ENCODE measurements around the gene LAMB4. TPM values are rescaled to one million over a fixed set of nuclear protein-coding genes. Genes with fewer than 3 reads are reported as not detected.
"Not testable (repeated sequence)": the region's sequence is repeated elsewhere in the genome, so short reads cannot be mapped to it uniquely, and the experiment has no call there.

Gene LAMB4
- total RNA-seq, 1 donor = 0.10 TPM

- H3K27me3 ChIP-seq (ENCODE audit: insufficient read depth, low read length) = no peaks in the 10 kb centered on the region
- no peaks in the 10 kb centered on the region for H3K9me3 ChIP-seq (ENCODE audit: low read depth, low read length)
- no peaks in the 10 kb centered on the region for H3K4me1 ChIP-seq (ENCODE audit: insufficient read depth, low read length)
- no peak overlapping the region for H3K4me3 ChIP-seq (ENCODE audit: low read length)
Measured at GRCh38 chr7:108037741-108038140, 92.4 kb downstream of the LAMB4 start.

- Histone ChIP-seq H3K9me3 (ENCODE audit: low read depth, low read length) (no peaks in the 10 kb centered on the region), H3K4me3 (ENCODE audit: low read length) (no peak overlapping the region), H3K4me1 (ENCODE audit: insufficient read depth, low read length) (no peaks in the 10 kb centered on the region), H3K27me3 (ENCODE audit: insufficient read depth, low read length) (no peaks in the 10 kb centered on the region)
Measured at GRCh38 chr7:108037140-108037539, 93.0 kb downstream of the LAMB4 start.

GRCh38 chr7:108034586-108034985, 95.6 kb downstream of the LAMB4 start:
- Histone ChIP-seq H3K4me1 (ENCODE audit: insufficient read depth, low read length) (no peaks in the 10 kb centered on the region), H3K4me3 (ENCODE audit: low read length) (no peak overlapping the region), H3K27me3 (ENCODE audit: insufficient read depth, low read length) (no peaks in the 10 kb centered on the region), H3K9me3 (ENCODE audit: low read depth, low read length) (no peaks in the 10 kb centered on the region)

- H3K9me3 ChIP-seq (ENCODE audit: low read depth, low read length) = no peaks in the 10 kb centered on the region
- H3K27me3 ChIP-seq (ENCODE audit: insufficient read depth, low read length) = no peaks in the 10 kb centered on the region
- no peak overlapping the region for H3K4me3 ChIP-seq (ENCODE audit: low read length)
- H3K4me1 ChIP-seq (ENCODE audit: insufficient read depth, low read length) = no peaks in the 10 kb centered on the region
Measured at GRCh38 chr7:108033776-108034497, 96.2 kb downstream of the LAMB4 start.

- H3K4me3 ChIP-seq (ENCODE audit: low read length); H3K27me3 ChIP-seq (ENCODE audit: insufficient read depth, low read length); H3K4me1 ChIP-seq (ENCODE audit: insufficient read depth, low read length); H3K9me3 ChIP-seq (ENCODE audit: low read depth, low read length): not testable (repeated sequence)
Measured at GRCh38 chr7:108033309-108033708, 96.9 kb downstream of the LAMB4 start.

GRCh38 chr7:108030516-108030915, 99.6 kb downstream of the LAMB4 start:
- no peaks in the 10 kb centered on the region for H3K4me1 ChIP-seq (ENCODE audit: insufficient read depth, low read length)
- no peaks in the 10 kb centered on the region for H3K27me3 ChIP-seq (ENCODE audit: insufficient read depth, low read length)
- no peaks in the 10 kb centered on the region for H3K9me3 ChIP-seq (ENCODE audit: low read depth, low read length)
- no peak overlapping the region for H3K4me3 ChIP-seq (ENCODE audit: low read length)

GRCh38 chr7:108029034-108029433, 101.1 kb downstream of the LAMB4 start:
- Histone ChIP-seq H3K9me3 (ENCODE audit: low read depth, low read length) (no peaks in the 10 kb centered on the region), H3K4me1 (ENCODE audit: insufficient read depth, low read length) (no peaks in the 10 kb centered on the region), H3K27me3 (ENCODE audit: insufficient read depth, low read length) (peaks cover 5% of the 10 kb centered on the region), H3K4me3 (ENCODE audit: low read length) (no peak overlapping the region)

GRCh38 chr7:108028111-108028510, 102.0 kb downstream of the LAMB4 start:
- peaks cover 5% of the 10 kb centered on the region for H3K27me3 ChIP-seq (ENCODE audit: insufficient read depth, low read length)
- H3K4me3 ChIP-seq (ENCODE audit: low read length) = no peak overlapping the region
- no peaks in the 10 kb centered on the region for H3K4me1 ChIP-seq (ENCODE audit: insufficient read depth, low read length)
- no peaks in the 10 kb centered on the region for H3K9me3 ChIP-seq (ENCODE audit: low read depth, low read length)

GRCh38 chr7:108027239-108027638, 102.9 kb downstream of the LAMB4 start:
- Histone ChIP-seq H3K27me3 (ENCODE audit: insufficient read depth, low read length) (peaks cover 5% of the 10 kb centered on the region), H3K4me1 (ENCODE audit: insufficient read depth, low read length) (no peaks in the 10 kb centered on the region), H3K9me3 (ENCODE audit: low read depth, low read length) (no peaks in the 10 kb centered on the region), H3K4me3 (ENCODE audit: low read length) (no peak overlapping the region)

GRCh38 chr7:108026647-108027046, 103.5 kb downstream of the LAMB4 start:
- Histone ChIP-seq H3K4me1 (ENCODE audit: insufficient read depth, low read length) (no peaks in the 10 kb centered on the region), H3K4me3 (ENCODE audit: low read length) (no peak overlapping the region), H3K9me3 (ENCODE audit: low read depth, low read length) (no peaks in the 10 kb centered on the region), H3K27me3 (ENCODE audit: insufficient read depth, low read length) (peaks cover 5% of the 10 kb centered on the region)

GRCh38 chr7:108026116-108026515, 104.0 kb downstream of the LAMB4 start:
- no peaks in the 10 kb centered on the region for H3K9me3 ChIP-seq (ENCODE audit: low read depth, low read length)
- H3K4me1 ChIP-seq (ENCODE audit: insufficient read depth, low read length) = no peaks in the 10 kb centered on the region
- H3K4me3 ChIP-seq (ENCODE audit: low read length) = no peak overlapping the region
- H3K27me3 ChIP-seq (ENCODE audit: insufficient read depth, low read length) = peaks cover 5% of the 10 kb centered on the region

- H3K27me3 ChIP-seq (ENCODE audit: insufficient read depth, low read length) = peaks cover 5% of the 10 kb centered on the region
- no peaks in the 10 kb centered on the region for H3K4me1 ChIP-seq (ENCODE audit: insufficient read depth, low read length)
- H3K9me3 ChIP-seq (ENCODE audit: low read depth, low read length) = no peaks in the 10 kb centered on the region
- no peak overlapping the region for H3K4me3 ChIP-seq (ENCODE audit: low read length)
Measured at GRCh38 chr7:108024538-108024937, 105.6 kb downstream of the LAMB4 start.

GRCh38 chr7:108020585-108020984, 109.6 kb downstream of the LAMB4 start:
- Histone ChIP-seq H3K27me3 (ENCODE audit: insufficient read depth, low read length) (peaks cover 5% of the 10 kb centered on the region), H3K4me3 (ENCODE audit: low read length) (no peak overlapping the region), H3K9me3 (ENCODE audit: low read depth, low read length) (no peaks in the 10 kb centered on the region), H3K4me1 (ENCODE audit: insufficient read depth, low read length) (no peaks in the 10 kb centered on the region)

GRCh38 chr7:108018668-108019067, 111.5 kb downstream of the LAMB4 start:
- Histone ChIP-seq H3K4me3 (ENCODE audit: low read length) (no peak overlapping the region), H3K9me3 (ENCODE audit: low read depth, low read length) (no peaks in the 10 kb centered on the region), H3K4me1 (ENCODE audit: insufficient read depth, low read length) (no peaks in the 10 kb centered on the region), H3K27me3 (ENCODE audit: insufficient read depth, low read length) (no peaks in the 10 kb centered on the region)

- Histone ChIP-seq H3K9me3 (ENCODE audit: low read depth, low read length) (no peaks in the 10 kb centered on the region), H3K4me3 (ENCODE audit: low read length) (no peak overlapping the region), H3K27me3 (ENCODE audit: insufficient read depth, low read length) (peaks cover 2% of the 10 kb centered on the region), H3K4me1 (ENCODE audit: insufficient read depth, low read length) (no peaks in the 10 kb centered on the region)
Measured at GRCh38 chr7:108017776-108018151, 112.4 kb downstream of the LAMB4 start.
